ENCODE data around the gene BBX.

GRCh38 chr3:107561980-107562379 is 39.2 kb downstream of the BBX start:
- TF ChIP-seq EZH2phosphoT487 (IDR thresholded peaks at IDR 0.05; ENCODE audit: insufficient read depth, low read depth): no peak
- TF ChIP-seq EZH2 (IDR thresholded peaks at IDR 0.05; ENCODE audit: insufficient read depth, poor library complexity, severe bottlenecking): no peak

Measured in GM23248 (cell line).